EH (cell line): ENCODE data around the gene CEP170.

Source experiments
- DNase-seq: peaks from one replicate; pipeline ENCODE4 v3.0.0-alpha.2; 2015; ENCODE audit warnings: low read depth

Gene CEP170

DNA sequence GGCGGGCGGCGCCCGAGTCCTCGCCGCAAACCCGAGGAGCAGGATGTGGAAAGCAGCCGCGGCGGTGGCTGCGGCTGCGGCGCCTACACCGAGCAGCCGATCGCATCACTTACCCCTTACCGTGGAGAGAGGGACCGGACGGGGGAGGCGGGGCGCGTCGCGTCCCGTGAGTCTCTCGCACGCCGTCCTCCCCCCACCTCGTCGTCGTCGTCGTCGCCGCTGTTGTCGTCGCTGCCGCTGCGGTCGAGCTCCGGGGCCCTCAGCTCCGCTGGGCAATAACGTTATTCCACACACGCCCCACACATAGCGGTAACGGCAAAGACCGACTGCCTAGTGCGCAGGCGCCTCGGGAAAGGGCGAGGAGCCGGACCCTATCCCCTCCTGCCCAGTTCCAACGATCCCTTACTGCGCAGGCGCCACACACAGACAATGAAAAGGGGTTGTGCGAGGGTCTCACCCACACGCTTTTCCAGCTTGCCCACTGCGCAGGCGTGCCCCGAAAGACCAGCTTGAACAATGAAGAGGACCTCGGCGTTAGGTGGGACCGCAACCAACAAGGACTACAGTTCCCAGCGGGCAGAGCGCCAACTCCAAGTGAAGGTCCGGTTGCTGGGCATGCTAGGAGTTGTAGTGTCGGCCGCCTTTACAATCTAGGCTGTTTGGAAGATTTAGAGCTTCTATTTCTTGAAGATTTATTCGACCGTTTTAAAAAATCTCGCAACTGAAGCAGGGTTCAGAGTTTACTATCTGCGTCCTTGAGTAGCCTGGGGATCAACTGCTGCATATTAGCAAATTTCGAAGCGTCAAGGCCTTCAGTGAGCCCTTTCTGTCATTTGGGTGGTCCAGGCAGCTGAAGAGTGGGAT is at the start of gene CEP170:
Gene CEP170 (minus strand): TSS at position 355 of the 864 bp plus-strand sequence. CDS start 30,001 bp downstream, outside the sequence.
- DNase-seq: peak; percentile 96

GRCh38 chr1:243301059-243301458 is 46.0 kb upstream of the CEP170 start:
- no peak for DNase-seq

GRCh38 chr1:243299069-243299468 is 44.0 kb upstream of the CEP170 start:
- DNase-seq: no peak

- DNase-seq: peak; percentile 55
These were observed 39.6 kb upstream of the CEP170 start for GRCh38 chr1:243294723-243295121.

DNA sequence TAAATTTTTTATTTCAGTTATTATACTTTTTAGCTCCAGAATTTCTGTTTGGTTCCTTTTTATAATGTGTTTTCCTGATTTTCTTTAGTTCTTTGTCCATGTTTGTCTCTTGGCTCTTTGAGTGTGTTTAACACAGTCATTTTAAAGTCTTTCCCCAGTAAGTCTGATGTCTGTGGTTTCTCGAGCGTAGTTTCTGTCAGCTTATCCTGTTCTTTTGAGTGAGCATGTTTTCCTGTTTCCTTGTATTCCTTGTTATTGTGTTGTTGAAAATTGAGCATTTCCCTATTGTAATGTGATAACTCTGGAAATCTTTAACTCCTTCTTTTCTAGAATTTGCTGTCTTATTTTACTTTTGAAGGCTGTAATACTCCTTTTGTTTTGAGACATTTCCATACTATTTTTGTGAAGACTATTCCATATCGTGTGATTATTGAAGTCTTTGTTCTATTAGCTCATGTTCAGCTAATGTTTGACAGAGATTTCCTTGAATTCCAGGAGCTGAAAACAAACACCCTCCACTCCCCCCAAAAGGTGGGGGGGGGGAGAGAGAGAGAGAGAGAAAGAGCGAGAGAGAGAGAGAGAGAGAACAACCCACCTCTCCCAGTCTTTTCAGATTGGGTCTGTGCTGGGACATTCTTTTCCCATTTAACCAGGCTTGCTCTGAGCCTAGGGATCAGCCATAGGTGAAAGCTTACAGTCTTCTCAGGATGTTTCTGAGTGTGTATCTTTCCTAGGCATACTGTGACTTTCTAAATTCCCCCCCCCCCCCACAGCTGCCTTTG is 39.1 kb upstream of the CEP170 start:
- no peak for DNase-seq

- DNase-seq: no peak
These were observed 37.0 kb upstream of the CEP170 start for GRCh38 chr1:243292117-243292516.

GRCh38 chr1:243291292-243291691 is 36.2 kb upstream of the CEP170 start:
- DNase-seq: peak; percentile 63

DNA sequence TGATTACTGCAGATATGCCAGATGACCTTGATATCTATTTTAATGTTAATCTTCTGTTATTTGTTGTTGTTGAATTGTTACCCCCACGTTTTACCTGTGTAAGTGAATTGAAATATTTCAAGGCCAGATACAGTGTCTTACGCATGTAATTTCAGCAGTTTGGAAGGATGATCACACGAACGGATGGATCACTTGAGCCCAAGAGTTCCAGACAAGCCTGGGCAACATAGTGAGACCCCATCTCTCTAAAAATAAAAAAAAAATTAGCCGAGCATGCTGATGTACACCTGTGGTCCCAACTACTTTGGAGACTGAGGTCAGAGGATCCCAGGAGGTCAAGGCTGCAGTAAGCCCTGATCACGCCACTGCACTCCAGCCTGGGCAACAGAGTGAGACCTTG is 33.0 kb upstream of the CEP170 start:
- no peak for DNase-seq

DNA sequence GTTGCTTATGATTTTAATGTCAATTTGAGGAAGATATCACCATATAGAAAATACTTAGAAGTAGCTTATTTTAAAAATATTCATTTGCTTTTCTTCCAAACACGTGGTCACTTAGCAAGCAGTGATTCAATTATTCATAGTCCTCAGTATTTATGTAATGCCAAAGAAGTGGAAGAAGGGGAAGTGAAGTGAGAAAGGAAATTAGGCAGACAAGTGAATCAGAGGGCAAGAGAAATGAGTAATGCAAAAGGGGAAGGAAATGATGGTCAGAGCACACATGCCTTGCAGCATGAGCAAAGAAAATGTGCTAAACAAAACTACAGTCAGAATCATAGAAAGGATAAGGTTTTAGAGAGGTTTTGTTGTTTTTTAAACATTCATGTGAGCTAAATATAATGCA is 32.6 kb upstream of the CEP170 start:
- DNase-seq: peak; percentile 89

DNA sequence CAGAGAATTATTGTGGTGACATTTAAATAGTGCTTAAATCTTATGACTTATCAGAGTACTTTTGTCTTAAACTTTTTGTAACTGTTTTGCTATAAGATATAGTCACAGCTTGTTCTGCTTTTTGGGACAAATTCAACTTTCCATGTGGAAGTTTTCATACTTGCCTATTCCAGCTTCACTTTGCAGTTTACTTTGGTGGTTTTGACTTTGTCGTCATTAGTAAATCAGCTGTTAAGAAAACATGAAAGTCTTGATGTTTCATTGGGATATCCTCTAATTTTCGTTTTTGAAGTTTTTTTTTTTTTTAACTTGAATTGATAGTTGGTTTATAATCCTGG is 32.0 kb upstream of the CEP170 start:
- DNase-seq: peak; percentile 25

DNA sequence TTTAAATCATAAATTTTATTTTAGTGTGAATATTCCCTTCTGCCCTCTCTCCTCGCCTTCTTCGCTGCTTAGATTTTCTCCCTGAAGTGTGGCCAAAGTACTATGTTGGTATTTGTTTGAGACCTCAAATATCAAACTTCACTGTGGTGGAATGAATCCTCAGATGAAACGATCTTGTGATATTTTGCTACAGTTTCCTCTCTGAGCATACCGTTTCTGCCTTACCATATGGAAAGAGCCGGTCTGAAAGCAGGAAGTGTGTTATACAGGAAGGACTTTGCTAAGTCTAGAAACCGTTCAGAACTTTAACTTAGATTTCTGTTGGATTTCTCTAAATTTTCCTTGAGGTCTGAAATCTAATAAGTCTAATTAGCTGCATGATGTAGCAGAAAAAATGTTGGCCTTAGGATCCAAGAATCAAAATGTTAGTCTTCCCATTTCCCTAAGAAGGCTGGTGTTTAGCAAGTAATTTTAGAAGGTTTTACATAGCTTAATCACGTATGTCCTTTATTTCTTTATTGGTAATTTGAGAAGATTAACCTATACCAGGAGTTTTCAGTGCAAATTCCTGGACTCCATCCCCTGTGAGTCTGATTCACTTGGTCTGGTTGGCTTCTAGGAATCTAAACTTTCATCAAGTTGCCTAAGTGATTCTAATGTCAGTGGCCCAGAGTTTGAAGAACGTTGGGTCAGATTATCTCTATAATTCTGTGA is 31.5 kb upstream of the CEP170 start:
- peak; percentile 37 for DNase-seq

GRCh38 chr1:243281672-243282071 is 26.6 kb upstream of the CEP170 start:
- no peak for DNase-seq

DNA sequence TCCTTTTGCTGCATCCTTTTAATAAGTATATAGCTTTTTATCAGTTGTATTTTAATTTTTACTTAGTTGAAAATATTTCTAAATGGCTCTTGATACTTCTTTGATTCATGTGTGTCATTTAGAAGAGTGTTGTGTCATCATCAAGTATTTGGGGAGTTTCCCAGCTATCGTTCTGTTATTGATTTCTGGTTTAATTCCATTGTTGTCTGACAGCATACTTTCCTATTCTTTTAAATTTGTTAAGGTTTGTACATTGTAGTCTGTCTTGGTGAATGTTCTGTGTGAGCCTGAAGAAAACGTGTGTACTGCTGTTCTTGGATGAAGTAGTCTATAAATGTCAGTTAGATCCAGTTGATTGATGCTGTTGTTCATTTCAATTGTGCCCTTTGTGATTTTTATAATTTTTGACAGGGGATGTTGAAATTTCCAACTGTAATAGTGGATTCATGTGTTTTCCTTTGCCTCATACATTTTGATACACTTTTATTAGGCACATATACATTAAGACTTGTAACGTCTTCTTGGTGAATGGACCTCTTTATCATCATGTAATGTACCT is 25.6 kb upstream of the CEP170 start:
- DNase-seq: no peak

DNA sequence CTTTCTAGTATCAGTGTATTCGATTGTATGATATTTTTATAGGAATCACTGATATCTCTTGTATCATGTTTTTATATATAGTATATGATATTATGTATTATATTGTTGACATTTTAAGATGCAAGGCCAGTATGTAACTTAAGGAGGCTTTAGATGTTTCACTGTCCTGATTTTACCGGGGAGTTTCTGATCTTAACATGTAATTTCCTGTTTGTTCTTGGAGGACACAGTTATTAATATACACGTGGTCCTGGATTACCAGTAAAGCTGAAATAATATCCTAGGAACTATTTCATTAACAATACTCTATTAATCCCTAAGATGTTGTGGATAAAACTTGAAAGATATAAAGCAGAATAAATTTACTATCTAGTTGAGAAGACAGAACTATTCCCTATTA is 20.2 kb upstream of the CEP170 start:
- no peak for DNase-seq

- no peak for DNase-seq
These were observed 18.9 kb upstream of the CEP170 start for GRCh38 chr1:243273945-243274344.

- DNase-seq: no peak
These were observed 18.4 kb upstream of the CEP170 start for GRCh38 chr1:243273506-243273905.

DNA sequence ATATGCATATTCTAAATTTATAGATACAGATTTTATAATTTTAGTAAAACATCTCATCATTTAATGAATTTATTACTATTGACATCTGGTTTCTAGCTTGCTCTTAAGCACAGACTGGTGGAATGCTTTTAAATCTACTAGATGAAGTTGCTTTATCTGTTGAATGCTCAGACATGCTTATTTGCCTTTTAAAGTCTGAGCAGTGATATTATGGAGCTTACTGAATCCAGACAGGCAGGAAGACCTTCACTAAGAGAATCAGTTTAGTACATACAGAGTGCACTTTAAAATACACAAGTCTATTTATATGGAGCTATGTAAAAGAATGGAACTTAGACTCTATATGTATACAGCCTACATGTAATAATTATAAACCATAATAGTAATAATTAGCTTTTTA is 17.3 kb upstream of the CEP170 start:
- DNase-seq: no peak

- peak; percentile 37 for DNase-seq
These were observed 16.9 kb upstream of the CEP170 start for GRCh38 chr1:243271996-243272395.

DNA sequence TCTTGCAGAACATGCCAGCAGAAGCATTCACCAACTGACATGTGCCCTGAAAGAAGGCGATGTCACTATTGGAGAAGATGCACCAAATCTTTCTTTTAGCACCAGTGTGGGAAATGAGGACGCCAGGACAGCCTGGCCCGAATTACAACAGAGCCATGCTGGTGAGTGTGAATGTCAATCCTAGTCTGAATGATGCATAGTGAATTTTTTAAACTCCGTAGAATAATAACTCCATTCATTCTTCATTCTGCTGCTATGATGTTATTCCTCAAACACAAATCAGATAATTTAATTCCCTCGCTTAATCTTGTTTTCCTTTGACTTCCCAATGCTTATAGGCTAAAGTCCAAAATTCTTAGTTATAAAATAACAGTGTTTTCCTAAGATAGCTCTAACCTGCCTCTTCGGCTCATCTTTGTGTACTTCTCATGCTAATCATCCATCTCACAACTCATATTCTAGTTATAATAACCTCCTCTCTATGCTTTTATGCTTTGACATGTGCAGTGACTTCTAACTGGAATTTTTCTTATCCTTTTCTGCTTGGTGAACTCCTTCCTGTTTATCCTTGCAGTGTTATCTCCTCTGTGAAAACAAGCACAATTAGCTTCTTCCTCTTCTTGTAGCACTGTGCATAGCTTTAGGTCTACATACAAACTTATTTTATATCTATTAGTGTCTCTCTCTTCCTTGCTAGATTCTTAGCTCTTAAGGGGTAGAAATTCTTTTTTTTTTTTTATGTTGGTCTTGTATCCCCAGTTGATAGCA is 15.2 kb upstream of the CEP170 start:
- DNase-seq: no peak

- no peak for DNase-seq
These were observed 14.3 kb upstream of the CEP170 start for GRCh38 chr1:243269461-243269801.

DNA sequence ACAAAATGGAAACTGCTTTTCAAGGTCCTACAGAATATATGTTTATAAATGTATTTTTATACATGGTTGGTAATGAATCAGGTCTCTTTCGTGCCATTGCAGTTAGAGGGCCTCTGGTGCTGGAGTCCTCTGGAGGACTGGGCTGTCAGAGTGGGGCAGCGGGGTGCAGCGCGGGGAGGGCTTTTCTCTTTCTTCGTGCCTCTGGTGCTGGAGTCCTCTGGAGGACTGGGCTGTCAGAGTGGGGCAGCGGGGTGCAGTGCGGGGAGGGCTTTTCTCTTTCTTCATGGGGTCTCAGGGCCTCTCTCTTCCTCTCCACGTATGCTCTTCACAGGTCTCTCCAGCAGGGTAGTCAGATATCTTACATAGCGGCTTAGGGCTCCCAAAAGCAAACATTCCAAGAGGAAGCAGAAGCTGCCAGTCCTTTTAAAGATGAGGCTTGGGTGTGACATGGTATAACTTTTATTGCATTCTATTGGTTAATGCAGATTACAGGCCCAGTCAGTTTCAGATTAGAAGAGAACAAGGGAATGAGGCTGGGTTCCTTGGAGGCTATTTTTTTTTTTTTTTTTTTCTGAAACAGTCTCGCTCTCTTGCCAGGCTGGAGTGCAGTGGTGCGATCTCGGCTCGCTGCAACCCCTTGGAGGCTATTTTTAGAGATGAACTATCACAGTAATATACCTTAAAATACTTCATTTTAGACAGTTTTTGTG is 13.8 kb upstream of the CEP170 start:
- no peak for DNase-seq
